ENCODE data around the gene EIF2A. TPM values are rescaled to one million over a fixed set of nuclear protein-coding genes. Genes with fewer than 3 reads are reported as not detected.
"Not testable (repeated sequence)": the region's sequence is repeated elsewhere in the genome, so short reads cannot be mapped to it uniquely, and the experiment has no call there.

The EIF2A gene
- total and polyA plus RNA-seq, 11 donors = 44.3 to 112 (median 68.0) TPM

DNA sequence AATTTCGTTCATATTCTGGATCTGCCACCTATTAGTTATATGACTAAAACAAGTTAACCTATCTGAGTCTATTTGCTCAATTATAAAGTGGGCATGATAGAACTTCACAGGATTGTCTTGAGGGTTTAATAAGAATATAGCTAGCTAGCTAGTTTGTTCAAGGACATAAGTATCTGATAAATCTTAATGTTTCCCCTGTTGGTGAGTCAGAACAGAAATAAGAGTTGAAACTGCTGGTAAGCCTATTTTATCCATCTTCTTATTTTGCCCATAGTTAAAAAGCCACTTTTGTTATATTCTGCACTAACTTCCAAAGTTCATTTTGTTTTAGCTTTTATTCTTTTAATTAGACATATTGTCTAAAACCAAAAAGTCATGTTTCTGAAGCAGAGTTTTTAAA, 65.9 kb downstream of the EIF2A start:
- DNase-seq (no peak), ATAC-seq (no peak)
- no peak overlapping the region for H3K27ac ChIP-seq
- peaks cover 0 to 27% (median 10%) of the 10 kb centered on the region in 9 donors for H3K36me3 ChIP-seq
- 91 to 100% (median 97%) methylated on average over 1 of the region's 1 CpG for WGBS, 4 donors
- TF ChIP-seq, protein P1, sequence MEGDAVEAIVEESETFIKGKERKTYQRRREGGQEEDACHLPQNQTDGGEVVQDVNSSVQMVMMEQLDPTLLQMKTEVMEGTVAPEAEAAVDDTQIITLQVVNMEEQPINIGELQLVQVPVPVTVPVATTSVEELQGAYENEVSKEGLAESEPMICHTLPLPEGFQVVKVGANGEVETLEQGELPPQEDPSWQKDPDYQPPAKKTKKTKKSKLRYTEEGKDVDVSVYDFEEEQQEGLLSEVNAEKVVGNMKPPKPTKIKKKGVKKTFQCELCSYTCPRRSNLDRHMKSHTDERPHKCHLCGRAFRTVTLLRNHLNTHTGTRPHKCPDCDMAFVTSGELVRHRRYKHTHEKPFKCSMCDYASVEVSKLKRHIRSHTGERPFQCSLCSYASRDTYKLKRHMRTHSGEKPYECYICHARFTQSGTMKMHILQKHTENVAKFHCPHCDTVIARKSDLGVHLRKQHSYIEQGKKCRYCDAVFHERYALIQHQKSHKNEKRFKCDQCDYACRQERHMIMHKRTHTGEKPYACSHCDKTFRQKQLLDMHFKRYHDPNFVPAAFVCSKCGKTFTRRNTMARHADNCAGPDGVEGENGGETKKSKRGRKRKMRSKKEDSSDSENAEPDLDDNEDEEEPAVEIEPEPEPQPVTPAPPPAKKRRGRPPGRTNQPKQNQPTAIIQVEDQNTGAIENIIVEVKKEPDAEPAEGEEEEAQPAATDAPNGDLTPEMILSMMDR (IDR thresholded peaks at IDR 0.05) = no peak
- no peak for TF ChIP-seq POLR2A (IDR thresholded peaks at IDR 0.05)
- no peak overlapping the region for H3K4me3 ChIP-seq
- H3K4me1 ChIP-seq = peaks cover 0 to 48% (median 24%) of the 10 kb centered on the region in 12 donors
- H3K27me3 ChIP-seq = no peaks in the 10 kb centered on the region
- no peaks in the 10 kb centered on the region for H3K9me3 ChIP-seq
- intact Hi-C loops (cut with DNase I) = no loop called here

DNA sequence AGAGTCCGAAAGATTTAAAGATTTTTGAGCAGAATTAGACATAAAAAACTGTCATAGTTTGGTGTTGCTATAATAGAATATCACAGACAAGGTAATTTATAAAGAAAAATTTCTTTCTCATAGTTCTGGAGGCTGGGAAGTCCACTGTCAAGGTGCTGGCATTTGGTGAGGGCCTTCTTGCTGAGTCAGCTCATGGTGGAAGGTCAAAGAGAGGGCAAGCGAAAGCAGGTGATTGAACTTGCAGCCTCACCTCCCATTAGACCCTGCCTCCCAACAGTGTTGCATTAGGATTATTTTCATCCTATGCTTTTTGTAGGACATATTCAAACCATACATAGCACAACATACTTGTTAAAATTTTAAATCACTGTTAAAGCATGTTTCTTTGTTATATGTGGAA, 66.4 kb downstream of the EIF2A start:
- DNase-seq (no peak), ATAC-seq (no peak)
- Histone ChIP-seq H3K4me1 (peaks cover 0 to 43% (median 19%) of the 10 kb centered on the region in 12 donors), H3K9me3 (no peaks in the 10 kb centered on the region), H3K36me3 (peaks cover 0 to 25% (median 10%) of the 10 kb centered on the region in 9 donors), H3K27ac (no peak overlapping the region), H3K4me3 (no peak overlapping the region), H3K27me3 (no peaks in the 10 kb centered on the region)
- intact Hi-C loops (cut with DNase I) = no loop called here
- 94 to 99% (median 98%) methylated on average over 2 of the region's 2 CpGs for WGBS, 4 donors
- TF ChIP-seq, protein P1 (IDR thresholded peaks at IDR 0.05) = no peak
- no peak for TF ChIP-seq POLR2A (IDR thresholded peaks at IDR 0.05)

DNA sequence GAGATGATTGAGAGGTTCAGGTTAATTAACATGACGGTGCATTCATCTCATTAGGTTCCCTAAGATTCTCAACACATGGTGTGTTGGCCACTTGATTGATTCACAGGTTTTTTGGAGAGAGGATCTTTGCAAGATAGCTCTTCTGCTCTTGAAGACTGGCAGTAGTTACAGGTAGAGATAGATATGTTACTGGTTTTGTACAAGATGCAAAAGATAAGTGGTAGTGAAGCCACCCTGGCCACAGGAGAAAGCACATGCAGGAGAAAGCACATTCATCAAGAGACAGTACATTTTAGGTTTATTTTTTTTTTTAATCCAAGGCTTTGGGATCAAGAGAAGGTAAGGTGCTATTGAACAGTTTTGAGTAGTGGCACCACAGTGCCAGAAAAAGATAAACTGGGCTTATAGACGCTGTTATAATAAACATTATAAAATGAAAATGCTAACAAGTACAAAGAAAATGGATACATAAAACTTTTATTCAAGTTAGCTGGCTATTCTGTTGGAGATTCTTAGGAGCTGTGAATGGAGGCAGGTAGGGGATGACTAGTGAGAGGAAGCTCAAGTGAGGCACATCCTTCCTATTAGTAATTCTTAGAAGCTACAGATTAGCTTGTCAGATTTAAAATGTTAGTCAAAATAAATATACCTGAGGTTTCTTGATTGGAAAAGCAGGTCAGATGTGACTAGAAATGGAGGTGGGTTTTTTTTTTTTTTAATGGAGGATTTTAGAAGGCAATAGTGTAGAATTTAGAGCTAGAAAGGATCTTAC, 67.3 kb downstream of the EIF2A start:
- ATAC-seq (no peak), DNase-seq (no peak)
- H3K4me1 ChIP-seq = peaks cover 0 to 34% (median 19%) of the 10 kb centered on the region in 12 donors
- H3K27me3 ChIP-seq = no peaks in the 10 kb centered on the region
- TF ChIP-seq POLR2A (IDR thresholded peaks at IDR 0.05) = no peak
- TF ChIP-seq, protein P1 (IDR thresholded peaks at IDR 0.05) = no peak
- no peak overlapping the region for H3K27ac ChIP-seq
- H3K9me3 ChIP-seq = no peaks in the 10 kb centered on the region
- peaks cover 0 to 30% (median 14%) of the 10 kb centered on the region in 9 donors for H3K36me3 ChIP-seq
- no peak overlapping the region for H3K4me3 ChIP-seq
- WGBS, 4 donors = 88 to 96% (median 92%) methylated on average over 2 of the region's 2 CpGs
- intact Hi-C loops (cut with DNase I) = no loop called here

DNA sequence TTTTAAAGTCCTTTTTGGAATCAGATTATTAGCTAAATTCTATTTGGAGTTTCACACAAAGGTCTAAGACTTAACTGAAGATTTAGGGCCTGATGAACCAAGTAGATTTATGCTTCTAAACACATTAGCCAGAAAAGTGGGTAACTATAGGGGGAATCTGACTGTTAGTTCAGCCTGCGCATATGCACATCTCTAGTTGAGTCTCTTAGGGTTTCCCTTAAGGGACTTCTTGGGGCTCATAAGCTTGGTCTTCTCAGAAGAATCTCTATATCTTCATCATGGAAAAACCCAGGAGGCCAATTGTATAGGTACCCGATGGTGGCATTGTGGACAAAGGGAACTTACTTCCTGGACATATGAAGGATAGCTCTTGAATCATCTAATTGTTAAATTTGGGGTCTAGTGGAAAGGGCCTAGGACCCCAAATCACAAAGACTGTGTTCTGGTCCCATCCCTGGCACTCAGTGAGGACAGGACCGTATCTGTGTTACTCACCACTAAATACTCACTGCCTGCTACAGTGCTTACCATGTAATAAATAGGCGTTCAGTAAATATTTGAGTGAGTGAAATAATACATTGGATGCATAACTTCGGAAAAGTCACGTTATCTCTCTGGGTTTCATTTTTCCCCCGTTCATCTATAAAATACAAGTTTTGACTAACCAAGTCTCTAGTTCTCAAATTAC, 73.6 kb downstream of the EIF2A start:
- ATAC-seq (no peak), DNase-seq (no peak)
- Histone ChIP-seq H3K9me3 (no peaks in the 10 kb centered on the region), H3K27me3 (no peaks in the 10 kb centered on the region), H3K27ac (no peak overlapping the region), H3K4me3 (no peak overlapping the region), H3K36me3 (peaks cover 0 to 33% (median 18%) of the 10 kb centered on the region in 9 donors), H3K4me1 (peaks cover 0 to 27% (median 13%) of the 10 kb centered on the region in 12 donors)
- intact Hi-C loops (cut with DNase I) = no loop called here
- 92 to 94% (median 93%) methylated on average over 7 of the region's 7 CpGs for WGBS, 4 donors
- TF ChIP-seq POLR2A (IDR thresholded peaks at IDR 0.05) = no peak
- TF ChIP-seq, protein P1 (IDR thresholded peaks at IDR 0.05) = no peak

DNA sequence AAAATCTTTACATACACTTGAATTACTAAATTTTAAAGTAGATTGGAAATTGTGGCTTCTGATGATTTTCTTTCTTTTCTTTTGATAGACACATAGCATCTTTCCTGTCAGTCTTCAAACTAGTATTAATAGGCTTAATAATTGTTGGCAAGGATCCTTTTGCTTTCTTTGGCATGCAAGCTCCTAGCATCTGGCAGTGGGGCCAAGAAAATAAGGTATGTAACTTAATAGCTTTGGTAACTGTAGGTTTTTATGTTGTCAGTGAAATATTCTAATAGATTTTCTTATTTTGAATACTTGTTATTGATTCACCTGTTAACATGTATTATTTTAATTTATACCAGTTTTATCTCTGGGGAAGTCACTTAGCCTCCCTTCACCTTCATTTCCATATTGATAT, 76.4 kb downstream of the EIF2A start:
- peaks cover 0 to 60% (median 46%) of the 10 kb centered on the region in 9 donors for H3K36me3 ChIP-seq
- not testable (repeated sequence) for DNase-seq, ATAC-seq

More for the DNA sequence above, 76.4 kb downstream of the EIF2A start:
- H3K4me3 ChIP-seq; H3K9me3 ChIP-seq; H3K27me3 ChIP-seq; H3K27ac ChIP-seq; intact Hi-C loops (cut with DNase I): not testable (repeated sequence)
- peaks cover 0 to 37% (median 16%) of the 10 kb centered on the region in 12 donors for H3K4me1 ChIP-seq

Measured in heart left ventricle (tissue), 16 donors.